HUES6 (cell line): ENCODE data around the gene LCA5.
A peak's percentile ranks its signal among the peaks of the same experiment; 100 is the strongest.
"Not testable (repeated sequence)": the region's sequence is repeated elsewhere in the genome, so short reads cannot be mapped to it uniquely, and the experiment has no call there.

Experiments used
- H3K27ac ChIP-seq: 2 replicates; pipeline ENCODE4 v1.7.0; 2013; ENCODE audit warnings: low read depth, mild to moderate bottlenecking, low read length, inconsistent platforms
- H3K27me3 ChIP-seq: 2 replicates; pipeline ENCODE4 v1.6.1; 2013; ENCODE audit warnings: low read length; ENCODE audit not compliant: control insufficient read depth, insufficient read depth
- H3K36me3 ChIP-seq: 2 replicates; pipeline ENCODE4 v1.6.1; 2013; ENCODE audit warnings: low read length; ENCODE audit not compliant: control insufficient read depth, insufficient read depth
- H3K4me1 ChIP-seq: 2 replicates; pipeline ENCODE4 v1.6.1; 2013; ENCODE audit warnings: low read length; ENCODE audit not compliant: control insufficient read depth, insufficient read depth
- H3K4me3 ChIP-seq: 2 replicates; pipeline ENCODE4 v1.5.1; 2013; ENCODE audit warnings: low read depth, low read length
- H3K9ac ChIP-seq: one replicate; pipeline ENCODE4 v1.6.1; 2013; ENCODE audit warnings: mild to moderate bottlenecking, low read length
- H3K9me3 ChIP-seq: 2 replicates; pipeline ENCODE4 v1.6.1; 2013; ENCODE audit warnings: low read depth, low read length; ENCODE audit not compliant: control insufficient read depth, insufficient read depth

LCA5 gene

DNA sequence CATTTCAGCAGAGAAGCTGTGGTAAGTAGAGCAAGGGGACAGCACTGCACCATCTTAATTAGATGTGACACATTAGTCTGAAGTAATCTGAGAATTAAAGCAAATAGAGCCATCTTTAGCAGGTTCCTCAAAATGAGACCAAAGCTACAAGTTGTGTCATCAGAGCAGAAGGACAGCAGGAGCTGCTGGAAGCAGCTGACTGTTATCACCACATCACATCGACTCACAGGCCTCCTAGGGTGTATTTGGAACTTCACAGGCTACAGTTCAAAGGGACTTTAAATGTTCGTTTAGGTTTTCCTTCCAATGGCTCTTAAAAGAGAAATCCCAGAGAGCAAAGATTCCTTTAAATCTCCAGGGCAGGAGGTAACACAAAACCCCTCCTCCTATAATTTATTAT lies 69.5 kb downstream of the LCA5 start:
- no peak overlapping the region for H3K9ac ChIP-seq
- no peaks in the 10 kb centered on the region for H3K27me3 ChIP-seq
- H3K36me3 ChIP-seq, result no peaks in the 10 kb centered on the region
- H3K4me1 ChIP-seq, result peaks cover 39% of the 10 kb centered on the region
- H3K4me3 ChIP-seq, result no peak overlapping the region
- H3K27ac ChIP-seq, result no peak overlapping the region; the same call in 1 of the 2 replicates
- no peaks in the 10 kb centered on the region for H3K9me3 ChIP-seq

- Histone ChIP-seq H3K36me3 (no peaks in the 10 kb centered on the region), H3K9me3 (no peaks in the 10 kb centered on the region), H3K27ac (no peak overlapping the region), H3K27me3 (no peaks in the 10 kb centered on the region), H3K4me3 (no peak overlapping the region), H3K4me1 (peaks cover 39% of the 10 kb centered on the region), H3K9ac (no peak overlapping the region)
Measured at GRCh38 chr6:79466207-79466834, 70.9 kb downstream of the LCA5 start.

DNA sequence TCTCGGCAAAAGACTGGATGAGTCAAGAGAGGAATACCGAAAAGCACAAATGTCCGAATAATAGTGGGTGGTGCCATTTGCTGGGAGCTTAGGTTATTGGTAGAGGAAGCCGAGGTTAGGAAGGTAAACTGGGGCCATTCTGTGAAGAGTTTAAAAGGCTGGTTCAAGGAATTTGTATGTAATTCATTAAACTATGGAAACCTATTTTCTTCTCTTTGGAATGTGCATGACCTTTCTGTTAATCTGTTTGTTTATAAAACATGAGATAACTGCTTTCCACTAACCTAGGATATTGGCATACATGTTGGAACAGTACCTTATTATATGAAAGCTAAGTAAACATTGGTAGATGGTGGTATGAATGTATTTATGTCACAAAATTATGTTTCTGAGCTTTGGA lies 71.8 kb downstream of the LCA5 start:
- Histone ChIP-seq H3K36me3 (no peaks in the 10 kb centered on the region), H3K9me3 (no peaks in the 10 kb centered on the region), H3K9ac (no peak overlapping the region), H3K27ac (no peak overlapping the region), H3K27me3 (no peaks in the 10 kb centered on the region), H3K4me1 (peaks cover 39% of the 10 kb centered on the region), H3K4me3 (no peak overlapping the region)

DNA sequence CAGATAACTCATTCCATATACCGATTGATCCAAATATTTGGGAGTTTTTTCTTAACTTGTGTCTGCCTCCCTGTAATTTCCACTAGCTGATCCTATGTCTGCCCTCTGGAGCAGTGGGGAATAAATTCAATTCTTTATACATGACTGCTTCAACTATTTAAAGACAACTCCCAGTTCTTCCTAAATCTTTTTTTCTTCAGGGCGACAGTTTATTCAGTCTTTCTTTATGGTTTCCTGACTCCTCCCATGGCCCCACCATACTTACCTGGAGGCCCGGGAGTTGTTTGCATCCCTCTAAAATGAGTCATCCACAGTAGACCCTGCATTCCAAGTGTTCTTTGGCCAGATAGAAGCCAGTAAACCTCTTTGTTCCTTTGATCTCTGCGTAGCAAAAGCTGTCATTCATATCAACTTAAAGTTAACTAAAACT lies 73.6 kb downstream of the LCA5 start:
- H3K4me1 ChIP-seq, result peaks cover 39% of the 10 kb centered on the region
- H3K27ac ChIP-seq, result peak overlapping the region; percentile 89; the same call in 1 of the 2 replicates
- H3K27me3 ChIP-seq, result no peaks in the 10 kb centered on the region
- no peaks in the 10 kb centered on the region for H3K9me3 ChIP-seq
- H3K4me3 ChIP-seq, result no peak overlapping the region
- H3K9ac ChIP-seq, result peak overlapping the region; percentile 29
- no peaks in the 10 kb centered on the region for H3K36me3 ChIP-seq

- no peaks in the 10 kb centered on the region for H3K9me3 ChIP-seq
- H3K36me3 ChIP-seq, result no peaks in the 10 kb centered on the region
- no peak overlapping the region for H3K4me3 ChIP-seq
- H3K9ac ChIP-seq, result no peak overlapping the region
- no peak overlapping the region for H3K27ac ChIP-seq
- H3K27me3 ChIP-seq, result no peaks in the 10 kb centered on the region
- peaks cover 27% of the 10 kb centered on the region for H3K4me1 ChIP-seq
Measured at GRCh38 chr6:79461205-79461604, 76.0 kb downstream of the LCA5 start.

DNA sequence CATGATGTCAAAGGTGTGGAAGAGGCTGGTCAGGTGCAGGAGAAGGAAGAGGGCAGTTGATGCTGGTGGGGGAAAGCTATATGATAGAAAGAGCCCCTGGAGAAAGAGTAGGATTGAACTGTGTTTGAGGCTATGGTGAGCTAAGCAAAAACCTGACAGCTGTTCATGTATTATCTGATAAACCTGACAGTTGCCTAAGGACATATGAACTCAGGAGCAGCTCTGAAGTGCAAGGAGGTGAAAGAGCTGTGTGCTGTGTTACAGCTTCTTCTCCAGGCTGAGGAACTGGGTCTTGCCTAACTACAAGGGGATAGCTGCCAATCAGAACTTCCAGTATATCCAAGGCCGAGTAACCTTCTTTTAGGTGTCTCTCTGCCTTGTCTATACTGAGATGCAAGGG lies 81.8 kb downstream of the LCA5 start:
- H3K9me3 ChIP-seq, result no peaks in the 10 kb centered on the region
- no peak overlapping the region for H3K4me3 ChIP-seq
- no peaks in the 10 kb centered on the region for H3K27me3 ChIP-seq
- no peaks in the 10 kb centered on the region for H3K4me1 ChIP-seq
- no peak overlapping the region for H3K27ac ChIP-seq
- H3K36me3 ChIP-seq, result no peaks in the 10 kb centered on the region
- H3K9ac ChIP-seq, result no peak overlapping the region

GRCh38 chr6:79453558-79454042 lies 83.6 kb downstream of the LCA5 start:
- Histone ChIP-seq H3K4me3 (no peak overlapping the region), H3K4me1 (no peaks in the 10 kb centered on the region), H3K27ac (no peak overlapping the region), H3K36me3 (no peaks in the 10 kb centered on the region), H3K9me3 (no peaks in the 10 kb centered on the region), H3K27me3 (no peaks in the 10 kb centered on the region), H3K9ac (no peak overlapping the region)

GRCh38 chr6:79450984-79451383 lies 86.2 kb downstream of the LCA5 start:
- no peaks in the 10 kb centered on the region for H3K36me3 ChIP-seq
- H3K4me1 ChIP-seq, result no peaks in the 10 kb centered on the region
- H3K9me3 ChIP-seq, result no peaks in the 10 kb centered on the region
- no peak overlapping the region for H3K9ac ChIP-seq
- no peak overlapping the region for H3K4me3 ChIP-seq
- H3K27ac ChIP-seq, result no peak overlapping the region
- H3K27me3 ChIP-seq, result no peaks in the 10 kb centered on the region

DNA sequence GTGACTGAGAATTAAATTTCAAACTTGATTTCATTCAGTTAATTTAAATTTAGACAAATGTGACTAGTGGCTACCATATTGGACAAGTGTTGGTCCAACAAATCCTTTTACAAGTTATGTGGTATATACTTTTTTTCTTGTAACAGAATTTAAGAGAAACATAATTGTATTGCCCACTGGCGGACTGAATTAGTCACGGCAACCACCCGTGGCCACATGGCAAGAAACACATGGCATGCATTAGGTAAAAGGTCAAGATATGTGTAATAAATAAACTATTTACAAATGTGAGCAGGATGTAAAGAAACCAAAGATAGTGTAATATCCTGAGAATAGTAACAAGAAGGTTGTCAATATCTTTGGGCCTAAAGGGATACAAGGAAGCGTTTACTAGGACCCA lies 91.2 kb downstream of the LCA5 start:
- Histone ChIP-seq H3K9ac (no peak overlapping the region), H3K27me3 (no peaks in the 10 kb centered on the region), H3K36me3 (no peaks in the 10 kb centered on the region), H3K4me1 (no peaks in the 10 kb centered on the region), H3K9me3 (peaks cover 12% of the 10 kb centered on the region), H3K4me3 (no peak overlapping the region), H3K27ac (no peak overlapping the region)

DNA sequence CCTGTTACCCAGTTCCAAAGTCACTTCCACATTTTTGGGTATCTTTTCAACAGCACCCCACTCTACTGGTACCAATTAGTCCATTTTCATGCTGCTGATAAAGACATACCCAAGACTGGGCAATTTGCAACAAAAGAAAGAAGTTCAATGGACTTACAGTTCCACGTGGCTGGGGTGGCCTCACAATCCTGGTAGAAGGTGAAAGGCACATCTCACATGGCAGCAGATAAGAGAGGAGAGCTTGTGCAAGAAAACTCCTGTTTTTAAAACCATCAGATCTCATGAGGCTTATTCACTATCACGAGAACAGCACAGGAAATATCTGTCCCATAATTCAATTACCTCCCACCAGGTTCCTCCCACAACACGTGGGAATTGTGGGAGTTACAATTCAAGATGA lies 93.4 kb downstream of the LCA5 start:
- H3K27ac ChIP-seq, H3K4me1 ChIP-seq, H3K9ac ChIP-seq, H3K27me3 ChIP-seq, H3K36me3 ChIP-seq, H3K4me3 ChIP-seq: not testable (repeated sequence)
- H3K9me3 ChIP-seq, result peaks cover 12% of the 10 kb centered on the region

GRCh38 chr6:79441192-79441591 lies 96.0 kb downstream of the LCA5 start:
- H3K27me3 ChIP-seq, result no peaks in the 10 kb centered on the region

More at GRCh38 chr6:79441192-79441591, 96.0 kb downstream of the LCA5 start:
- Histone ChIP-seq H3K4me3 (no peak overlapping the region), H3K9ac (no peak overlapping the region), H3K4me1 (no peaks in the 10 kb centered on the region), H3K27ac (no peak overlapping the region), H3K9me3 (peaks cover 12% of the 10 kb centered on the region), H3K36me3 (no peaks in the 10 kb centered on the region)
